8988T (cell line): Measurements from ENCODE around the gene SP7.
A peak's percentile ranks its signal among the peaks of the same experiment; 100 is the strongest.
"Not testable (repeated sequence)": the region's sequence is repeated elsewhere in the genome, so short reads cannot be mapped to it uniquely, and the experiment has no call there.

Source experiments
- DNase-seq: peaks from one replicate; pipeline ENCODE4 v3.0.0; 2011

Gene SP7

DNA sequence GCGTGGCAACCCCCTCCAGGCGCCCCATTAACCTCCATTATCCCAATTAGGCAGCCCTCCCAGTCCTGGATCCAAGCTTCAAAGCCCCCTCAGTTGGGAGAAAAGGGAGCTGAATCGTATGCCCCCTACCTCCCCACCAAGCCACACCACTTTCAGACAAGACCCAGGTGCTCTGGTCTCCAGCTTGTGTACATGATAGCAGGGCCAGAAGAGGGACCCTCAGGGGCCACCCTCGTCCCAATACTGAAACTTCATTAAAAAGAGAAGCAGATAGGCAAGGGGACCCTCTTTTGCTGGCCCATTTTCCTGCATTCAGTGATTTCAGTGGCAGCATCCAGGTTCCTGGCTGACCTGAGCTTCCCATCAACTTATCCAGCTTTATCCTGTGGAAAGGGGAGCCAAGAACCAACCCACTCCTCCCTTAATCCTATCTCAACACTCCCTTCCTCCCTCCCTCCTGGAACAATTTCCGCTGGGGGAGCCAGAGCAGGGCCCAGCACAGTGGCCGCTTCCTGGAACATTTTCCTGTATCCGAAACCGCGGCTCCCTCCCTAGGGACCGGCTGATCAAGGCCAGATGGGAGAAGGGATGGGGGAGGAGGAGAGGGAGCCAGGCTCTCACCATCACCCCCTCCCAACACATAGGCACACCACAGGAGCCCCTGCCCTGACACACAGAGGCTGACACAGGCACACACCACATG is 9.5 kb upstream of the SP7 start:
- DNase-seq, result no peak

DNA sequence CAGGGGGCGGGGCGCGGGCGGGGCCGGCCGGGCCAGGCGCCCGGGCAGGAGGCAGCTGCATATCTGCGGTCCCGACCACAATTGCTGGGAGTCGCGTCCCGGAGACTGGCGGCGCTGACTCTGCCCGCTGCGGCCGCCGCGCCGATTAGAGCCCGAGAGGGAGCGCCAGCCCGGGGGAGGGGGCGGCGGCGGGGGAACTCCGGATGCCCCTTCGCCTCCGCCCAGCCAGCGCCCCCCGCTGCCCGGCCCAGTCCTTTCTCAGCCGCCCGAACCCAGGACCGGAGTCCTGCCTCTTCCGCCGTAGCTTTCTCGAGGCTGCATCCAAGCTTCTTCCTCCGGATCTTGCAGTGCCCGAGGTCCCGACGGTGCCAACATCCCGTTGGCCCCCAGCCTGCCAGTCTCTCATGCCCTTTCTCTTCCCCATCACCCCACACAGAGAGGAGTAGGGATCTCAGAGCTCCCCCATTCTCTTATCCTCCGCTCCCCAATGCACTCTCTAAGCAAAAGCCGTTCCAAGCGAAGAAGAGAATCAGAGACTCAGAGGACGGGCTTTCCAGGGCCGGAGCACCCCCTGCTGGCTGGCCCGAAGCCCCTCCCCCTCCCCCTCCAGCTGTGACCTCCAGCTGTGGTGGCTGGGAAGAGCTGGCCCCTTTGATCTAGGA is 8.8 kb upstream of the SP7 start:
- peak; percentile 74 for DNase-seq

- no peak for DNase-seq
Measured at GRCh38 chr12:53344487-53344823, 8.3 kb upstream of the SP7 start.

DNA sequence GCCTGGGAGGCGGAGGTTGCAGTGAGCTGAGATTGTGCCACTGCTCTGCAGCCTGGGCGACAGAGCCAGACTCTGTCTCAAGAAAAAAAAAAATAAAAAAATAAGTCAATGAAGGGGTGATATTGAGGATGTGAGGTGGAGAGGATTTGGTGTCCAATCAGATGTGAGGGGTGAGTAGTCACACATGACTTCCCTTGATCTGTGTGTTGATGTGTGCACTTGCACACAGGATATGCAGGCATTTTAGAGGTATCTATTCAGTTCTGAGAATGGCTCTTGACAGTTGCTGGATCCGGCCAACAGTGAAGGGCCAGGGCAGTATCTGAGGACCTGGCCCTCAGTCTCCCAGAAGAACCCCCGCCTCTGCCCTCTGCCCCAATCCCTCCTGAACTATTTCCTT is 7.8 kb upstream of the SP7 start:
- DNase-seq, result no peak

- DNase-seq, result no peak
Measured at GRCh38 chr12:53343449-53343848, 7.3 kb upstream of the SP7 start.

DNA sequence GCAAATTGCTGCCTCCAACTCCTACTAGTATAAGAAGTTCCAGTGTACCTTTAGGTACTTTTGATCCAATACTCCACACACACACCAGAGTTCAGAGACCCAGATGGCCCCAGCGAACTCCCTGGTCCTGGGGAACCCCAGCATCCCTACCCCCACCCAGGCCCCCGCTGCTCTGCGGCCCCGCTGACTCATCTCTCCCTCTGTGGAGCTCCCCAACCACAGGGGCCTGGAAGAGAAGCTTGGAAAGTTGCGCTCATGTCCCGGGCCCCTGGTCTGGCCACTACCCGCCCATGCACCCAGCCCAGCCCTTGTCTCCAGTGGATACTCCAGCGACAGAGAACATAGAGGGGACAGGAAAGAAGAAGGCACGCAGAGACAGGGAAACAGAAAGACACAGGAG is 4.2 kb upstream of the SP7 start:
- DNase-seq, result no peak

GRCh38 chr12:53338916-53339315 is 2.8 kb upstream of the SP7 start:
- DNase-seq, result no peak

DNA sequence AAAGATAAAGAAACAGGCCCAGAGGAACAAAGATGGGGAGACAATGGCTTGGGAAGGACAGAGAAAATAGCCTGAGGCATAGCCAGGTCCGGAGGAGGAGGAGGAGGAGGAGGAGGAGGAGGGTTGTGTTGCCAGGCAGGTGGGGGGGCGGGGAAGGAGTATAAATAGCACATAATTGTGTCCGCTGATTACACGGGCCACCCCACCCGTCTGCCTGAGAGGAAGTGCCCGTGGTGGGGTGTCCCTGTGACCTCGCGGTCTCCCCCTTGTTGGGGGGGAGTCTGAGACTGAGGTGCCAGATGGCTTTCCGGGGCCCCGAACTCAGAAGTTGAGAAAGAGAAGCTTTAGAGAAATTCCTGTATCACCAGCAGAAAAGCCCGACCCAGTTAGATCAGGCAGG is 1.9 kb upstream of the SP7 start:
- no peak for DNase-seq

DNA sequence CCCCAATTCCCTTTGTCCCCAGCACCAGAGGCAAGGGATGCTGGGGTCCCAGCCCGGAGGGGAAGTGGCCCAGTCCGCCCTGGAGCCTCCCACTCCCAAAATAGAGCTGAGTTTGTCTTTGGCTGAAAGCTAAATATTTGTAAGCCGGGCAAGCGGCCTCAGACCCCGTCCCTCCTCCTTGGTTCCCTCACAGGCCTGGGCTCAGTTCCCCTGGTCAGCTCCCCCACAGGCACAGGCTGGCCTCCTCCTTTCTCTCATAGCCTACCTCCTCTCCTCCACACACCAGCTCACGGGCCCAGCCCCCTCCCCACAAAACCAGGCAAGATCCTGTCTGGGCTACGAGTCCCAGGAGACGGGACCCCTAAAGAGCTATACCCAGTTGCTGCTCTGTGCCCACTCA is 1.3 kb downstream of the SP7 start:
- DNase-seq, result no peak

DNA sequence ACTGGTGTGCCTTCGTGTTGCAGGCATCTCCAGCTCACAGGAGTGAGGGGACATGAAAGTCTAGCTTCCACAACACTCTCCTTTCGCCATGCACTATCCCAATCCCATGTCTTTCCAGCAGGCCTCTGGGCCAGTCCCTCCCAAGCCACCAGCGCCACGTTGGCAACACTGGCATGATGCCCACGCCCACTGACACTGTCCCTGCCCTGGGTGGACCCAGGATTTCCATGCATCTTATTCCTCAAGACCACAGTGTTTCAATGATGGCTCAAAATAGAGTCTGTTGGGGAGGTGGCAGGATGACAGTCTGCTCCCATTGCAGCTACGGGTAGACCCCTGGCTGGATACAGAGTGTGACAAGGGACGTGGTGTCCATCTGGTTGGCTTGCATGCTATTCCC is 2.3 kb downstream of the SP7 start:
- DNase-seq, result no peak

DNA sequence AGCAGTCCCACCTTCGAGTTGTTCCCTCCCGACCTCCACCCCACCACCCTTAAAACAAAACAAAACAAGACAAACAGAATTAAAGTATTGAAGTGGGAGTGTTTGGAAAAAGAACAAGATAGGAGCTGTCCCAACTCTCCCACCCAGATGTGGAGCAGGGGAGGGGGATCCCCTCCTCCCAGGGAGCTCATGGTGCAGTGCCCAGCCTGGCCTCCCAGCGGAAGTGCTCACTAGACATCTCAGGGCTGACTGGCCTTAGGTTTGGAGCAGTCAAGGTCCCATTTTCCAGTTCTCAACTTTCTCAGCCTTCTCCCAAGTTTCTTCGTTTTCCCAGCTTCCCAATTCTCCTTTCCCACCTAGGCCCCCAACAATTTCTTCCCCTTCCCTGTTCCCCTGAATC is 2.9 kb downstream of the SP7 start:
- DNase-seq, result no peak

- DNase-seq, result no peak
Measured at GRCh38 chr12:53332744-53333143, 3.4 kb downstream of the SP7 start.

GRCh38 chr12:53332339-53332738 is 3.8 kb downstream of the SP7 start:
- not testable (repeated sequence) for DNase-seq

GRCh38 chr12:53330671-53331070 is 5.5 kb downstream of the SP7 start:
- no peak for DNase-seq

DNA sequence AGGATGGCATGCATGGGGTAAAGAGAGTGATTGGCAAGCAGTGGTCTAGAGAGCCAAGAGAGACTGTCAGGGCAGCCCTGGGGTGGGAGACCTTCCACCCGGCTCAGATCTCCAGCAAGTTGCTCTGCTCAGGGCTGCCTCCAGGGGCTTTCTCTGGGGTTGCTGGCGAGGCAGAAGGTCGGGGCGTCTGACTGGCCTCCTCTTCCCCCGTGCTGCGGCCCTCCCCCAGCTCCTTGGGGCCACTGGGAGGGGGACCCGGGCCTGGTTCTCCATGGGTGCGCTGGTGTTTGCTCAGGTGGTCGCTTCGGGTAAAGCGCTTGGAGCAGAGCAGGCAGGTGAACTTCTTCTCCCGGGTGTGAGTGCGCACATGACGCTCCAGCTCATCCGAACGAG is 8.1 kb downstream of the SP7 start:
- DNase-seq, result peak; percentile 62

GRCh38 chr12:53327435-53328042 is 8.6 kb downstream of the SP7 start:
- DNase-seq, result peak; percentile 52

- DNase-seq, result no peak
Measured at GRCh38 chr12:53326460-53327185, 9.5 kb downstream of the SP7 start.

- no peak for DNase-seq
Measured at GRCh38 chr12:53325511-53326061, 10.6 kb downstream of the SP7 start.

- DNase-seq, result peak; percentile 99
Measured at GRCh38 chr12:53324779-53325510, 11.2 kb downstream of the SP7 start.

GRCh38 chr12:53324113-53324778 is 11.9 kb downstream of the SP7 start:
- DNase-seq, result no peak

DNA sequence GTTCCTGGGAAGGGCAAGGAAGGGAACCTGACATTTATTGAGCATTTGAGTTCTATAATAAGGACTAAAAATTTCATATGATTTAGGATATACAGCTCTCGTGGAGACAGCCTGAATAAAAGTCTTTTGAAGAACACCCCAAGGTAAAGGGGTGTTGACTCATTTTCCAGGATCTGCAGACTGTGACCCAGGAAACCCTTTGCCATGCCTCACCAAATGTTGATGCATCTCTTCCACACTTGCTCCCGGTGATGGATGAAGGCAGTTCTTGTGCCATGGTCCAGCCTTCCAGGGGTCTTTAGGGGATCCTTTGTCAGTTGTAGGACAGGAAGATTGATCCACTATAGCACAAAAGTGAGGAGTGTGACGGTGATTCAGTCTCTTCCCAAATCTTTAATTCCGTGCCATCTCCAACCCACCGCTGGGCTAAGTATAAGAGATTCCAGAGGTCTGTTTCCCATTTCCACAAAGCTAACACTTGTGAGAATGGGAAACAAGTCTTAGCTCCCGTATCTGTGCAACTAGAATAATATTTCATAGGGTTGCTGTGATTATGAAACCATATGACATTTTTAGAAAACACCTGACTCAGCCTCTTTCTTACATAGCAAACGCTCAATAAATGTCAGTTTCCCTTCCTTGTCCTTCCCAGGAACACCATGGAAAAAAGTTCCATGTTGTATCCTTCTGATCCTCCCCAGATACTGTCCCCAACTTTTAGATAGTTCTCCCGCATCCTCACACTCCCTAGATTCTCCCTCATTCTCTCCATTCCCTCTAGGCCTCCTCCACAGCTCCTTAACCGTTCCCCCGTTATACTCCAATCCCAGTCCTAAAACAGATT is 15.6 kb downstream of the SP7 start:
- DNase-seq, result no peak
